Measurements from ENCODE around the gene NEAT1.

- TF ChIP-seq CTCF (IDR thresholded peaks at IDR 0.05) (no peak), POLR2AphosphoS5 (IDR thresholded peaks at IDR 0.05) (no peak)
Observed at GRCh38 chr11:65384301-65384889, 38.2 kb upstream of the NEAT1 start.
